Measurements from ENCODE around the gene IL36RN.

IL36RN gene

DNA sequence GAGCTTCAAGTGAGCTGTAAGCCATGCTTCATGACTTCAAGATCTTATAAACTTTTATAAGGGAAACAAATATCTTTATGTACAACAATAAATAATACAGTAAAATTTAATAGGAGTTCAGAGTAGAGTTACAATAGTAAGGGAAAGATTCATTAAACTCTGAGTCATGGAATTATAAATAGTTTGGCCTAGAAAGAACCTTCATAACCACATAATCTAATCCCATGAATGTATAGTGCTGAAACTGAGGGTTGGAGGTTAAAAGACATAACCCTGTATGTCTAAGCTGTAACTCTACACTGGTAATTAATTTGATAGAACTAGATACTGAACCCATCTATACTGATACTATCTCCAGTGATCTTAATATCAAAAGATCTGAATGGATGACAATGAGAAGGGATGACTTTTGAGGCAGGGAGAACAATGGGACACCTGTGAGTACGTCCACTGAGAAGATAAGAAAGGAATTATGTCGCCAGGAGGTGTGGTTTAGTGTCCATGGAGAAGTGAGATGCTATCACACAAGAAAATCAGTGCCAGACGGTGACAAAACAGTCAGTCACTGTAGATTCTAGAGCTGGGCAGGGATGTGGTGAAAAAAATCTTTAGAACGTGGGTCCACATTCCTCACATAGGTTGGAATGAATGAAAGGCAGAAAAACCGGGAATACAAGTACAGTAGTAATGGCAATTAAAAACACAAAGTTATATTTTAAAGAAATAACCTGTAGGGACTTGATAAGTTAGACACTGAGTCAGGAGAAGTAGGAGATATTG lies 9.9 kb downstream of the IL36RN start:
- DNase-seq = no peak
- intact Hi-C loops (cut with DNase I) = no loop called here

DNA sequence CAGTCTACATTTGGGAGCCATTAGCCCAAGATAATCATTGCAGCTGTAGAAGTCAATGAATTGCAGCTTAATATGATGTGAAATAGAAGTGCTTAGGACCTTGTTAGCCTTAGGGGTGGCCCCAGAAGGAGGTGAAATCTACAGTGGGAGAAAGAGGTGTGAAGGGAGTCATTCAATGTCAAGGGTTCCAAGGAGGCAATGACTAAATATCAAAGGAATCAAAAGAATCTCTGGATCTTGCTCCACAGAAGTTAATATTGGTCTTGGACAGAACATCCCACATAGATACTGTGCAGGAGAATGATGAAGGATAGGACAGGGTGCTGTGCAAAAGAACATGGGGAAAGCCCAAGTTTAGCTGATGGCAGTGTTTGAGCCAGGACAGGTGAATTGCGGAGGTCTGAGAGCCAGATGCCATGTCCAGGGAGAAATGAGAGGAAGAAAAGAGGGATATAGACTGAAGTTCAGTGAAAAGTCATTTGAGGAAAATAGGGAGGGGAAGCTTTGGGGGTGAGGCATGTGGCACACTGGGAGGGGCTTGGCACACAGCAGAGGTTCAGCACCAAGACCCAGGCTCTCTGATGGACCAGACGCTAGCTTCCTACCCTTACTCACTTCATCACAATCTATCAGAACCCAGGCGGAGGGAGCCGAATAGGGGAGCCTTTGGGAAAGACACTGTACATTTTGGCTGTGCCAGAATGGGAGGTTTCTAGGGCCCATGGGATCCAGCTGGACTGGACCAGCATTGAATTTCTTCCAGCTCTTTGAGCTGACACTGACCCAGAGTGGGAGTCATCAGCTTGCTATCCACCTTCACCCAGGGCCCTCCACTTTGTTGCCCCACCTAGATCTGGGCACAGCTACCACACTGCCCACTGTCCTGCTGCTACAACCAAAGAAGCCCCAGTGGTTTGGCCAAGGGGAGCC lies 10.9 kb downstream of the IL36RN start:
- DNase-seq = no peak
- intact Hi-C loops (cut with DNase I) = no loop called here

DNA sequence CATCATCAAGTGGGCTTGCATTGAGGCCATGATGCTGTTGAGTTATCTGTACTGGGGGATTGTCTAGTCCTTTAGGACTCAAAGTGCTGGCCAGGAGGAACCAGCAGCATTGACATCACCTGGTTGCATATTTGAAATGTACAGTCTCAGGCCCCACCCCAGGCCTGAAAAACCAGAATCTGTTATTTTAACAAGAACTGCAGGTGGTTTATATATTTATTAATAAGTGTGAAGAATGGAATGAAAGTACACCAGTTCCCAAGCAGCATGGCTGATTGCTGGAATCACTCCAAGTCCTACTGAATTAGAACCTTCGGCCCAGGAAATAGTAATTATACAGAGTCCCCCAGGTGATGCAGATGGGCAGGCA lies 11.6 kb downstream of the IL36RN start:
- intact Hi-C loops (cut with DNase I) = no loop called here
- DNase-seq = no peak

DNA sequence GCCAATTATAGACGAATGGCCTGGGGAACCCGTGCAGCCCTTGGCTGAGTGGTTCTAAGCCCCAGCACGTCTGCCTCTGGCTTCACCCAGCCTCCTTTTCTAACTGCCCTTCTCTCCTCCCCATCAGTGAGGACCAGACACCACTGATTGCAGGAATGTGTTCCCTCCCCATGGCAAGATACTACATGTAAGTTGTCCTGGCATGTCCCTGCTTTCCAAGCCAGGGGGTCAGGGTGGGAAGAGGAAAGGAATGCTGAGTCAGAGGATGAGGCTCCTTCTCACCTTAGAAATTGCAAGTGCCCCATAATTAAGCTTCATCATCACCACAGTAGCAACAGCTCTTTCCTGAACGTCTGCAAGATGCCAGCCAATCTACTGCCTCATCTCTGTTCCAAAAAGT lies 13.6 kb downstream of the IL36RN start:
- intact Hi-C loops (cut with DNase I) = no loop called here
- DNase-seq = no peak

DNA sequence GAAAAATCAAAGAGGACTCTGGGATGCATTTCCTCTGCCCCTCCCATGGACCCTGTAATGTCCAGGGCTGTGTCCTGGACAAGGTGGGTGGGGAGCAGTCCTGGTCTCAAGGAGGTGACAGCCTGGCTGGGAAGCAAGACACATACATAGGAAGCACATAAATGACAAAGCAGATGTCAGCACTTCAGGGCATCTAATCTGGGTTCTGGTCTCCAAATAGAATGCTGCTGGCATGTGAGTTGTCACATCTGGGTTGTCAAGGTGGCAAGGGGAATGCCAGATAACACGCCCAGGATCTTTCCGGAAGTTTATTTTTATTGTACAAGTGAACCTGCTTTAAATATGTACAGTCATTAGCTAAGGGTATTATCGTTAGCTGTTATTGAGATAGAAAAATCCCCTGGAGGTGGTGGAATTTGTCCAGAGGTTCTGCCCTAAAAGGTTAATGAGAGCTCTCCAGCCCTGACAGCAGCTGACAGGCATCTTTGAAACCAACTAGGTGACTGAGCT lies 14.4 kb downstream of the IL36RN start:
- intact Hi-C loops (cut with DNase I) = no loop called here
- DNase-seq = no peak

DNA sequence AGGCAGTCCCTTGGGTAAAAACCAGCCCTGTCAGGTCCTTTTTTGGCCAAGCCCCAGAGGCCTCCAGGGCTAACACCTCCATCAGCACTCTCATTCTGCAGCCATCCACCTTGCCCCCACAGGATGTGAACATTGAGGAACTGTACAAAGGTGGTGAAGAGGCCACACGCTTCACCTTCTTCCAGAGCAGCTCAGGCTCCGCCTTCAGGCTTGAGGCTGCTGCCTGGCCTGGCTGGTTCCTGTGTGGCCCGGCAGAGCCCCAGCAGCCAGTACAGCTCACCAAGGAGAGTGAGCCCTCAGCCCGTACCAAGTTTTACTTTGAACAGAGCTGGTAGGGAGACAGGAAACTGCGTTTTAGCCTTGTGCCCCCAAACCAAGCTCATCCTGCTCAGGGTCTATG lies 16.0 kb downstream of the IL36RN start:
- no peak for DNase-seq
- intact Hi-C loops (cut with DNase I) = no loop called here

DNA sequence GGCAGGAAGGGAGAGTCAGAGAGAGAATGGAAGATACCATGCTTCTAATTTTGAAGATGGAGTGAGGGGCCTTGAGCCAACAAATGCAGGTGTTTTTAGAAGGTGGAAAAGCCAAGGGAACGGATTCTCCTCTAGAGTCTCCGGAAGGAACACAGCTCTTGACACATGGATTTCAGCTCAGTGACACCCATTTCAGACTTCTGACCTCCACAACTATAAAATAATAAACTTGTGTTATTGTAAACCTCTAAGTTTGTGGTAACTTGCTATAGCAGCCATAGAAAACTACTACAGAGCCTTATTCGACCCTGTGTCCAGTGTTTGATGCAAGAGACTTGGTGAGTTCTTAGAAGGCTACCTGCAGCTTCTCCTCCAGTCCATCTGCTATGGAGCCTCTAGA lies 16.6 kb downstream of the IL36RN start:
- no peak for DNase-seq
- intact Hi-C loops (cut with DNase I) = no loop called here

DNA sequence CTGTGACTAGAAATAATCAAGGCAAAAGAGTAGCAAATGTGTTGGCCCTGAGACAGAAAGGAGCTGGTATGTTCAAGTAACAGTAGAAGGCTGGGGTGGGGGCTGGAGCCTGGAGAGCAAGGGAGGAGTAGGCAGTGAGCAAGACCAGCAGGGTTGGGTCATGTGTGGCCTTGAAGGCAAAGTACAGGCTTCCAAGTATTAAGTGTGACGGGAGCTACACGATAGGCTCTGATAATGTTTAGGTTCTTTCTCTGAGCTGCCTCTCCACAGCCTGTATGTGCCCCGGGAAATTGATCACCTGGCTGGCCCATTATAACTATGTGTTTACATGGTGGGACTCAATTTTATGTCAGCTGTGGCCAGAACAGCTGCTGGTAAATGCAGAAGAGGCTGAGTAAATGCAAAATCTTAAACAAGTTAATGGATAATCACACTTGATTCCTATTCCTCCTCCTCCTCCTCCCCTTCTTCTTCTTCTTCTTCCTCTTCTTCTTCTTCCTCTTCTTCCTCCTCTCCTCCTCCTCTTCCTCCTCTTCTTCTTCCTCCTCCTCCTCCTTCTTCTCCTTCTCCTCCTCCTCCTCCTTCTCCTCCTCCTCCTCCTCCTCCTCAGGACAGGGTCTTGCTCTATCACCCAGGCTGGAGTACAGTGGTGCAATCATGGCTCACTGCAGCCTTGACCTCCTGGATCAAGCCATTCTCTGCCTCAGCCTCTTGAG lies 18.1 kb downstream of the IL36RN start:
- DNase-seq = no peak
- intact Hi-C loops (cut with DNase I) = no loop called here

DNA sequence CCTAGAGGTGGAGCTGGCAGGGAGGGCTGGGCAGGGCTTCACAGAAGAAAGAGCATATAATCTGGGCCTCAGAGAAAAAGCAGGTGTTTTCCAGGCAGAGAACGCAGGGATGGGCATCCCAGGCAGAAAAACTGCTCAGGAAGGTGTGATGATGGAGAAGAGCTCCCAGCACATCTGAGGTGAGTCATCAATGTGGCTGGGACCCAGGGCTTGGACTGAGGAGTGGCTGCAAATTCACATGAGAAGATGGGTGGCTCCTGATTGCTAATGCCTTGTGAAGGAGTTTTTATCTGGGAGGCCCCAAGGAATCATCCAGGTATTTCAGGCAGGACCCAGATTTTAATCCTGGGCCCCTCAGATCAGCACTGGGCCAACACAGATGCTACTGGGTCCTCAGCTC lies 18.9 kb downstream of the IL36RN start:
- DNase-seq = no peak
- intact Hi-C loops (cut with DNase I) = no loop called here

DNA sequence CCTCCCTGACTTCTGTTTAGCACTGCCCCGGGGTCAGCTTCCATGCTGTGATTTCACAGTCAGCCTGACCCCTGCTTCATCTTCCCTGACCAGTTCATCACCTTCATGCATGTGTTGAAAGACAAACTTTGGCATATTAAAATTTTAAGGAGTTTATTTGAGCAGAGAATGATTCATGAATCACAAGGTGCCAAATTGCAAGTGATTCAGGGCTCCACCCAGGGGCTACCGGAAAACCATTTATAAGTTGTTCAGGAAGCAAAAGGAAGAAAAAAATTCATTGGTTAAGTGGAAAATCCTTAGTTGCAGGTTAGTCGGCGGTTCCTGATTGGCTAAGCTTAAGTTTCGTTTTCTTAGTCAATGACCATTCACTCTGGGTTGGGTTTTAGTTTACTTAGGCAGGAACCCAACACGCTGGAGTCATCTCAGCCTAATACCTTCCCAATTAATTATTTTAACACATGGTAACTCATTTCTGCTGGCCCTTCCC lies 19.4 kb downstream of the IL36RN start:
- no peak for DNase-seq
- intact Hi-C loops (cut with DNase I) = no loop called here

DNA sequence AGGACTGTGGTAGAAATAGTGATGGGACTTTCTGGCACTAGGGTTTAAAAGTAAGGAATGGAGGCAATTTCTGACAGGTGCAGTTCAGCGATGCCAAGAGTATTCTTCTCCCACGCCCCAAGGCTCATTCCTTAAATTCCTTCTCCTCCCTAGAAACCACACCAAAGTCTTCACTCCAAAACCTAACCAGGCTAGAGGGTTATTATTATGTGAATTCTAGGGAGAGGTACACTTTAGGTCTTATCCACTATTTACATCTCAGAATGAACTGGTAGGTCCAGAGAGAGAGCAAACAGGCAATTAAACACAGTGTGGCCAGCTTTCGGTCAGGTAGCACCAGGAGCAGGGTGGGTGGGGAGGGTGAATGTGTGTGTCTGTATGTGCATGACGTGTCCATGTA lies 20.1 kb downstream of the IL36RN start:
- DNase-seq = no peak
- intact Hi-C loops (cut with DNase I) = no loop called here

DNA sequence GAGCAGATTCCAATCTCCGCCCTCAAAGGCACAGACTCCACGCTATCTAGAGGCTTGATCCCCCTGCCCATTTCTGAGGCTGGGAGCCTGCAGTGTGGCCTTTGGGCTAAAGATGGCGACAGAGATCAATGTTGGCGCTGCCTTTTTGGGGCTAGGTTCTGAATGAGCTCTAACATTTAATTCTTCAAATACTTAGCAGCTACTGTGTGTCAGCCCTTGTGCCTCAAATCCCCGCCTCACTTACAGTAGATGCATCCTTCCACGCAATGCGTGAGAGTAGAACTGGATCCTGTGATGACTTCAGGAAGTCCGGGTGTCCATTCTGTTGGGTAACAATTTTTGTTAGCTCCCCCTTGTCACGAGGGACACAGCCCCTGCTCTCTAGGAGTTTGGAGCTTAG lies 21.1 kb downstream of the IL36RN start:
- intact Hi-C loops (cut with DNase I) = no loop called here

DNA sequence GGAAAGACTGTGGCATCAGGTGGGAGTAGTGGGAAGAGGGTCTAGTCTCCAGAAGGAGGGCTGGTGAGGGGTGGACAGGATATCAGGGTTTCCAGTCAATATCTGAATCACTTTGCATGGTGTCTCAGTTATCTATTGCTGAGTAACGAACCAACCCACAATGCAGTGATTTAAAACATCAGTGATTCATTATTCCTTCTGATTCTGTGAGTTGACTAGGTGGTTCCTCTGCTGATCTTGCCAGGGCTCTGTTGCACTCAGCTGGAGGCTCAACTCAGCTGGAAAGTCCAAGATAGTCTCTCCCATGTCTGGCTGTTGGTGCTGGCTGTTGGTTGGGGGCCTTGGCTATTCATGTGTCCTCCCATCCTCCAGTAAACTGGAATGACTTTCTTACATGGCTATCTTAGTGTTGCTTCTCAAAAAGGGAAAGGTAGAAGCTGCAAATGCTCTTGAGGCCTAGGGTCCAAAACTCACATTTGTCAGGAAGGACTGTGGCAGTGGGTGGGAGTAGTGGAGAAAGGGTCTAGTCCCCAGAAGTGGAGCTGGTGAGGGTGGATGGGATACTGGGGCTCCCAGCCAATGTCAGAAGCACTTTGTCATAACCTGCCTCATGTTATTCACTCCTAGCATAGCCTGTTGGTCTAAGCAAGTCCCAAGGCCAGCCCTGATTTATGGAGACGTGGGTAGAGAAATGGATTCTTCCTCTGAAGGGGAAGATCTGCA lies 22.7 kb downstream of the IL36RN start:
- no peak for DNase-seq
- intact Hi-C loops (cut with DNase I) = no loop called here

More for the DNA sequence above, 21.1 kb downstream of the IL36RN start:
- DNase-seq = peak in 34 of 42 donors; percentile 7 to 62 (median 26)

DNA sequence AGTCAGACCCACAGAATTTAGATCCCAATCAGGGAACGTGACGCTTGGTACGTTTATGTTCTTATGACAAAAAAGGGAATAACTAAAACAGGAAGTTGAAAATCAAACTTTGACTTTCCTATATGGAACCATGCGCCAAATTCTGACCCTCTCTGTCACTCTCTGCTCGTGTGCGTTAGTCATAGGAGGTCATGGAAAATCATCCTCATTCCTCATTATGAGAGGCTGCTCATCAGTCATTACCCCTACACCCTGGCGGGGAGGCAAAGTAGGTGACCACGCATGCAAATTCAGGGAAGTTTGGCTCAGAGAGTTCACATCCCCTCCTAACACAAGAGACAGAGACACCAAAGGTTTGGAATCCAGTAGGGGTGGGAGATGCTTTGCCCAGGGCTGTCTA lies 24.3 kb downstream of the IL36RN start:
- intact Hi-C loops (cut with DNase I) = no loop called here
- DNase-seq = no peak

DNA sequence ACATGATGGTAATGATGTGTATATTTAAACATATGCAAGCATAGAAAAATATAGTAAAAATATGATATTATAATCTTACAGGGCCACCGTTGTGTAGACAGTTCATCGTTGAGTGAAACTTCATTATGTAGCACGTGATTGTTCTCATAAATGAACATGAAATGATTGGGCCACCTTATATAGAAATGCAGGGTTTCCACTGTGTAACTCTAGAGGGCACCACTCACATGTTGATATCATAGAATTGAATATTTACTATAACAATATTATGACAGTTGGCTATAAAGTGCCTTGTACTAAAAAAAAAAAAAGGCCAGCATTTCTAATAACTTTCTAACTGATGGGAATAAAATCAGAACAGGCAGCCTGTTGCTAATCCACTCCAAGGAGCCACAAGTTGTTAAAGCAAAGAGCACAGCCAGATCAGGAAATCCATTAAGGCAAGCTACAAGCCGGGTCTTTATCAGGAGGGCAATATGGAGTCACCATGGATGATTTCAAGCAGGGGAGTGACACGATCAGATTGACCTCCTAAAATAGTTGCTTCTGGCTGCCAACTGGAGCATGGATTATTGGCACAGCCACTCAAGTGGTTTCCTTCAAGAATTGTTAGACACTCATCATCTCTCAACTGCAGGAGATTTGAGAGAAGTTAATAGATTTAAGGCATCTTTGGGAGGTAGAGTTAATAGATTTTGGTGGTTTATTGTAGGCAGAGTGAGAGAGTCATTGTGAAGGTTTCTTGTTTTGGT lies 25.4 kb downstream of the IL36RN start:
- DNase-seq = no peak
- intact Hi-C loops (cut with DNase I) = no loop called here

DNA sequence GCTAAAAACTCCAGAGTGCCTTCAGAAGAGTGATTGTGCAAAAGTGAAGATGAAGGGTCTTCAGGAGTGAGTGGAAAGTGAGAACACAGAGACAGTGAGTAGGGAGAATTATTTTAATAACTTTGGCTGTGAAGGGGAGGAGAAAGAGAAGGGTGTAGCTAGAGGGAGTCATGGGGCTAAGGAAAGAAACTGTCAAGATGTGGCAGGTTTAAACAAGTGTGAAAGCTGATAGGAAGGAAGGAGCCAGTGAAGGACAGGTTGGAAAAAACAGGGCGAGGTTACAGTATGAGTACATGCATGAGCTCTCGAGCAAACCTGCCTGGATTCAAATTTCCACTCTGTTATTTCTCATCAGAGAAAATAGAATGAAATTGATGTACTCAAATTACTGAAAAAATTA lies 26.5 kb downstream of the IL36RN start:
- intact Hi-C loops (cut with DNase I) = no loop called here
- DNase-seq = no peak

DNA sequence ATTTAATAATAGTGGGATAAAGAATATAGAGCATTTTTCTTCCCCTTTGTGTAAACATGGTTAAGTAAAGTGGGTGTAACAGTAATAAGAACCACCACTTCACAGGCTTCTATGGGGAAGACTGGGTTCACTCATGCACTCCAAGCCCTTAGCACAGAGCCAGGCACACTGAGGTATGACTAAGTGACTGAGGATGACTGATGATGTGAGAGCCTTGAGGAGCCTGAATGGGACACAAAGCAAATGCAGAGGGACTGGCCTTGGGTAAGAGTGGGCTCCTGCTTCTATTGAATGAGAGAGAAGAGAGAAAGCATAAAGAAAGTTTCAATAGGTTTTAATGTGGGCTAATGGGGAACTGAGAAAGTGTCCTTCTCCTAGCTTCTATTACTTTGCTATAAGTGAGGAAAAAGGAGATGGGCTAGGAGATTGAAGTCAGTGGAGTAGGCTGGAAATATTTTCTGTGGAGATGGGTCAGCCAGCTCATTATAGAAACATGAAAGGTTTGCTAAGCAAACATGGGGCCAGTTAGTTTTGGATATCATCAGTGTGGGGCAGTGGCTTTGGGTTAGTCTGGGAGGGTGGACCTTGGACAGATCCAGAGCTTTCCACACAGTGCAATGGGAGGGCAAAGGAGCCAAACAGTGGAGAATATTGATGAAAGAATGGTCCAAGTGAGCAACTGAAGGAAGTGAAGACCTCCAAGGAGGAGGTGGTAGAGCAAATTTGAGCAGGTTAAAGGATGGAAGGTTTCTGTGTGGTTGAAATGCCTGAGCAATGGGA lies 29.4 kb downstream of the IL36RN start:
- DNase-seq = no peak
- intact Hi-C loops (cut with DNase I) = no loop called here

Measured in head of caudate nucleus (tissue), 42 donors.